COLO668 (cell line): ENCODE data around the gene PCDHGB1.
A peak's percentile ranks its signal among the peaks of the same experiment; 100 is the strongest.
"Not testable (repeated sequence)": the region's sequence is repeated elsewhere in the genome, so short reads cannot be mapped to it uniquely, and the experiment has no call there.

ENCODE experiments used
- DNase-seq: peaks from one replicate; lab custom pipeline; 2025; ENCODE audit not compliant: unreplicated experiment; lab: John Stamatoyannopoulos, UW

The PCDHGB1 gene

GRCh38 chr5:141349917-141350619, at the start of gene PCDHGB1:
TSS of gene PCDHGB1 (plus strand) at chr5:141350099. CDS start at chr5:141350261, 162 bp downstream.
- peak; percentile 17 for DNase-seq

GRCh38 chr5:141303756-141304155, 46.1 kb upstream of the PCDHGB1 start, which contains the start of gene SLC25A2:
TSS of gene SLC25A2 (minus strand) at chr5:141304049. CDS start at chr5:141303865, 184 bp downstream.
- no peak for DNase-seq

GRCh38 chr5:141306630-141307029, 43.3 kb upstream of the PCDHGB1 start:
- DNase-seq = no peak

GRCh38 chr5:141313711-141314110, 36.2 kb upstream of the PCDHGB1 start:
- DNase-seq = no peak

GRCh38 chr5:141316963-141317362, 32.9 kb upstream of the PCDHGB1 start:
- DNase-seq = not testable (repeated sequence)

GRCh38 chr5:141319202-141319601, 30.7 kb upstream of the PCDHGB1 start:
- DNase-seq = no peak

- no peak for DNase-seq
Observed at GRCh38 chr5:141319699-141320098, 30.2 kb upstream of the PCDHGB1 start.

- peak; percentile 87 for DNase-seq
Observed at GRCh38 chr5:141320225-141321169, 29.4 kb upstream of the PCDHGB1 start, which contains the start of gene TAF7. TSS of gene TAF7 (minus strand) at chr5:141320784. CDS start at chr5:141320044, 740 bp downstream.

GRCh38 chr5:141322261-141322660, 27.6 kb upstream of the PCDHGB1 start:
- no peak for DNase-seq

- peak; percentile 1 for DNase-seq
Observed at GRCh38 chr5:141326088-141326854, 23.6 kb upstream of the PCDHGB1 start.

GRCh38 chr5:141328231-141328630, 21.7 kb upstream of the PCDHGB1 start:
- DNase-seq = no peak

- DNase-seq = peak; percentile 40
Observed at GRCh38 chr5:141330299-141331080, 19.4 kb upstream of the PCDHGB1 start, which contains the start of gene PCDHGA1. TSS of gene PCDHGA1 (plus strand) at chr5:141330514.

GRCh38 chr5:141332571-141332970, 17.3 kb upstream of the PCDHGB1 start:
- DNase-seq = not testable (repeated sequence)

- DNase-seq = no peak
Observed at GRCh38 chr5:141338538-141339306, 11.2 kb upstream of the PCDHGB1 start, which contains the start of gene PCDHGA2. TSS of gene PCDHGA2 (plus strand) at chr5:141338760.

GRCh38 chr5:141340781-141341354, 9.0 kb upstream of the PCDHGB1 start:
- not testable (repeated sequence) for DNase-seq

- no peak for DNase-seq
Observed at GRCh38 chr5:141342773-141343172, 7.1 kb upstream of the PCDHGB1 start.

GRCh38 chr5:141343242-141343952, 6.5 kb upstream of the PCDHGB1 start, which contains the start of gene PCDHGA3:
TSS of gene PCDHGA3 (plus strand) at chr5:141343829. CDS start at chr5:141344034, 205 bp downstream.
- no peak for DNase-seq

- no peak for DNase-seq
Observed at GRCh38 chr5:141343953-141344463, 5.9 kb upstream of the PCDHGB1 start.
